Measurements from ENCODE around the gene FZD2.

GRCh38 chr17:44568945-44569858 is 11.9 kb downstream of the FZD2 start:
- TF ChIP-seq CTCF (IDR thresholded peaks at IDR 0.05) (no peak), POLR2A (IDR thresholded peaks at IDR 0.05) (no peak)

All from Peyer's patch (tissue), 4 donors.